ENCODE measurements around the gene TSTD1.
"Not testable (repeated sequence)": the region's sequence is repeated elsewhere in the genome, so short reads cannot be mapped to it uniquely, and the experiment has no call there.

The TSTD1 gene

DNA sequence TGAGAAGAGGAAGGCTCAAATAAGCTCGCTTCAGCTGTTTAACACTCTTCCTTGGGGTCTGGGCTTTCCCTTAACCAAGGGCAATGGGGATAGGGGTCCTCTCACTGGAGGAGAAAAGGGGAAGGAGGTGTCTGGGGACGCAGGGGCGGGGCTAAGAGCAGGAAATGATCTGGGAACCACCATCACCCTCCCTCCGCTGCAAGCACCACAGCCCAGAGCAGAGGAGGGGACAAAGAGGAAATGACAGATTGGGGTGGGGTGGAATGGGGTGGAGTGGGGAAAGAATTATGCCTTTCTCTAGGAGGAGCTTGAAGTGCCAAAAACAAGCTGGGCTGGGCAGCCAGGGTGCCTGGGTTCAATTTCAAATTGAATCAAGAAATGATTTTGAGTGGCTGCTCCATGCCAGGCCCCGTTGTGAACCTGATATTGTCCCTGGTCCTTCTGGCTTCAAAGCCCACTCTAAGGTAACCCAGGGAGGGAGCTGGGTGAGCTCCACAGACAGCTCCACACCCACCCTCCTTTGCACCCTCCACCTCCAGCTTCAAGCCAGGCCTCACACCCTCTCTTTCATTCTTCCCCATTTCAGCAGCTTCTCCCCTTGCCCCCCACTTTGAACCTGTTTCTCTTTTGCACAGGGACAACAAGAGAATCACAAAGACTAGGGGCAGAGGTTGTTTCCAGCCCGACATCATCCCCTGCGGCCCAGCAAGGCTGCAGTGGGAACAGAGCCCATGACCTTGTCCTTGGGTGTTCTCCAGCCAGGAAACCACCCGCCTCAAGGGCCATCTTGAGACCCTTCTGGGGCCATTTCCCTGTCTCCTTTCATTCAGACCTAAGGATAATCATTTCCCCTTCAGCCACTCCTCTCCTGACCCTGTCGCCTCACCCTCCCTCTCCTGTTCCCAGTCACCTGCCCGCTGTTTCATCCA is 29.8 kb upstream of the TSTD1 start:
- DNase-seq: no peak

DNA sequence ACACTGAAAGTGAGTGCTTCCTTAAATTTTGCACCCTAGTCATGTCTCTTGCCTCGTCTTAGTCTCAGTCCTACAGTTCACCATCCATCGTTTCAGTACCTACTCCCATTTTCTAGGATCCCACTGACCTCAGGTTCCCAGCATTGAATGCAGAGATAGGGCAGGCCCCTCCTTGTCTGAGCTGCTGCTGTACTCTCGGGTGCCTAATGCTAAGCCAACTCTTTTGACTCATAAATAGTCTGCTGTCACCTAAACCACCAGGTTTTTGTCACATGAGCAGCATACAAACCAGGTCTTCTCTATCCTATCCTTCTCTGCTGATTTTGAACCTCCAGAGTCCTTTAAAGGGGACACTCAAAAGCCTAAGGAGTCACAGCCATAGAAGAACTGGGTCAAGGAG is 27.9 kb upstream of the TSTD1 start:
- DNase-seq: no peak

DNA sequence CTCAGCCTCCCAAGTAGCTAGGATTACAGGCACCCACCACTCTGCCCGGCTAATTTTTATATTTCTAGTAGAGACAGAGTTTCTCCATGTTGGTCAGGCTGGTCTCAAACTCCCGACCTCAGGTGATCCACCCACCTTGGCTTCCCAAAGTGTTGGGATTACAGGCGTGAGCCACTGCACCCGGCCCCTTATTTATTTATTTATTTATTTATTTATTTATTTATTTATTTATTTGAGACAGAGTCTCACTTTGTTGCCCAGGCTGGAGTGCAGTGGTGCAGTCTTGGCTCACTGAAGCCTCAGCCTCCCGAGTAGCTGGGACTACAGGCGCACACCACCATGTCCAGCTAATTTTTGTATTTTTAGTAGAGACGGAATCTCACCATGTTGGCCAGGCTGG is 26.9 kb upstream of the TSTD1 start:
- not testable (repeated sequence) for DNase-seq

DNA sequence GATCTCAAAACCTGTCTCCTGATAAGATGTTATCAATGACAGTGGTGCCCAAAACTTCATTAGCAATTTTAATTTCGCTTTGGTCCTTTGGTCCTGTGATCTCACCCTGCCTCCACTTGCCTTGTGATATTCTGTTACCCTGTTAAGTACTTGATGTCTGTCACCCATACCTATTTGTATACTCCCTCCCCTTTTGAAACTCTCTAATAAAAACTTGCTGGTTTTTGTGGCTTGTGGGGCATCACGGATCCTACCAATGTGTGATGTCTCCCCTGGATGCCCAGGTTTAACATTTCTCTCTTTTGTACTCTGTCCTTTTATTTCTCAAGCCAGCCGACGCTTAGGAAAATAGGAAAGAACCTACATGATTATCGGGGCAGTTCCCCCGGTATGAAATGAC is 25.2 kb upstream of the TSTD1 start:
- not testable (repeated sequence) for DNase-seq

DNA sequence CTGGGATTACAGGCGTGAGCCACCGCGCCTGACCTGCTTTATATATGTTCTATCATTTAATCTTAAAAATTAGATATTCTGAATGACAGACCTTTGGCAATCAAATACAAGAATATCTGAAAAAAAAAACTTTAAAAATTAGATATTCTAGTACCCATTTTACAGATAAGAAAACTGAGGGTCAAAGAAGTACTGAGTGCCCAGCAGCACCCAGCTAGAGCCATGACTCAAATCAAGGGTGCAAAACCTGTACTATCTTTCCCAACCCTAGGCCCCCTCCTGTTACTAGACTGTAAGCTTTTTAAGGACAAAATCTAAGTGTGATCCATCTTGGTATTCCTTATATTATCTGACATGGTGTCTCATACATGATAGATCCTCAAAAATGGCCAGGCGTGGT is 22.7 kb upstream of the TSTD1 start:
- DNase-seq: no peak

DNA sequence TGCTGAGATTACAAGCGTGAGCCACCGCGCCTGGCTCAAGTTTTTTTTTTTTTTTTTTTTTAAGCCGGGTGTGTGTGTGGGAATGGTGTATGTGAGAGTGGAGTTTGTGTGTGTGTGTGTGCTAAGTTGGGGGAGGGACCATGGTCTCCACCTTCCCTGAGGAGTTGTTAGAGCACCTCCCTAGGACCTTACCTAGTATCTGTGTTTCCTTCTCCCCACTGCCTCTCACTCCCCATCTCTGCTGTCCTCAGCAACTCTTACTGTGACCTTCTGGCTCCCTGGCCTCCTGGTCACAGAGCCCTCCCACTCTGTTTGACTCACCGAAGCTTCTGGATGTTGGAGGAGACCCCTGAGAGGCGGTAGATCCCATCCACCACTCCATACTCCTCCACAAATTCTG is 20.5 kb upstream of the TSTD1 start:
- DNase-seq: no peak

DNA sequence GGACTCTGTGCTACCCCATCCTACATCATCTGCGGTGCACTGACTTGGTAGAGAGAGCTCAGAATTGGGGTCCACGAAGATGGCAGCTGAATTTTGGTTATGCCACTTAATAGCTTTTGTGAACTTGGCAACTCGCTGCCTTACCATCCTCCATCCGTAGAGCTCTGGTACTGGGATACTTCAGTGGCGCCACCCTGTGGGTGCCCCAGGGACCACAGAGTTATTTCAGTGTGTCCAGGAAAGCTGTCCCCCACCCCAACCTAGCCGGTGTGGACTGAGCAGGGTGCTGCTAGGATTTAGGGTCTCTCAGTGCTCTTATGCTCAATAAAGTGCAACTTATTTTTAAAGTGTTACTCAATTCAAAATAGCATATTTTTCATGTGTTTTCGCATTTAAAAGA is 16.0 kb upstream of the TSTD1 start:
- DNase-seq: no peak

DNA sequence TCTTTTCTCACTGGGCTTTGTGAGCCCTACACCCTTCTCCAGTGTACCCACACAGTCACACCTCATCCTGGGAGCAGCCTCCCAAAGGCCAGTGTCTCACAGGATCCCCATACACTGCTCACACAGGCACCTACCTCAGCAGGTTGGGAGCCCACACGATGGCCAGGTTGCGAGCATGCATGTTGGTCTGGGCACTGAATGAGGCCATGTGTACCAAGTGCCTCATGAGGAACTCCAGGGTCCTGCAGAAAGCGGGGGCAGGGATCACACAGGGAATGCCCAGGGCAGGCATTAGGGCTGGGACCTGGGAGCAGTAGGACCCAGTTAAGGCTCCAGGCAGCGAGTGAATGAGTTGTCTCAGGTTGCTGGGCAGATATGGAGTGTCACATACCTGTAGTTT is 15.5 kb upstream of the TSTD1 start:
- DNase-seq: no peak

DNA sequence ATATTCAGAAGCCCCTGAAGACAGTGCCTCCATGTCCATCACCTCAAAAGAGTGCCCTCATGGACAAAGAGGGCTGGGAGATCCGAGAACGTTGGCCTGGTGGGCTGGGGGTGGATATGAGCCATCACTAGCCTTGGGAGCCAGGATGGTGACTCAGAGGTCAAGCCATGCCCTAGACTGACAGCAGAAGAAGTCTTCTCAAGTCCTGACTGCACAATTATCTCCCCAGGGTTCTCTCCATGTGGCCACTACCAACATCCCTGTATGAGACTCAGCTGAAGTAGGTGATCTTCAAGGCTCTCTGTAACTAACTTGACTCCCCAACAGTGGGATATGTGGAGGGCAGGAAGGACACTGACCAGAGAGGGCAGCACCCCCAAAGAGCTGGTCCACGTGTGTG is 14.1 kb upstream of the TSTD1 start:
- DNase-seq: no peak

DNA sequence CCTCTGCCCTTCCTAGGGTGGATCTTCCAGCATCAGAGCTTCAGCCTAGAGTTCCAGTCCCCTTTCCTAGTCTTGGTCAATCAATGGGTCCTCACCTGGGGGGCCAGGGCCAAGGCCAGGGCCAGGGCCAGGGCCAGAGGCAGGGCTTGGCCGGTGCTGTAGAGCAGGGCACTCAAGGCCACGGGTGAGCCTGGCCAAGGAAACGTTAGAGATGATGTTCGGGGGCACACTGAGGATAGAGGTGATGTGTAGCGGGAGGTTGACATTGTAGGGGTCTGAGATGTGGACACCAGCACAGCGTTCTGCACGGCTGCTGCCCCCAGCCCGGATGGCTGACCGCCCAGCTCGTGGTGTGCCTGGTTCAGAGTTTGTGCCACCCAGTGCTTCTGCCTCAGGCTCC is 12.5 kb upstream of the TSTD1 start:
- no peak for DNase-seq

DNA sequence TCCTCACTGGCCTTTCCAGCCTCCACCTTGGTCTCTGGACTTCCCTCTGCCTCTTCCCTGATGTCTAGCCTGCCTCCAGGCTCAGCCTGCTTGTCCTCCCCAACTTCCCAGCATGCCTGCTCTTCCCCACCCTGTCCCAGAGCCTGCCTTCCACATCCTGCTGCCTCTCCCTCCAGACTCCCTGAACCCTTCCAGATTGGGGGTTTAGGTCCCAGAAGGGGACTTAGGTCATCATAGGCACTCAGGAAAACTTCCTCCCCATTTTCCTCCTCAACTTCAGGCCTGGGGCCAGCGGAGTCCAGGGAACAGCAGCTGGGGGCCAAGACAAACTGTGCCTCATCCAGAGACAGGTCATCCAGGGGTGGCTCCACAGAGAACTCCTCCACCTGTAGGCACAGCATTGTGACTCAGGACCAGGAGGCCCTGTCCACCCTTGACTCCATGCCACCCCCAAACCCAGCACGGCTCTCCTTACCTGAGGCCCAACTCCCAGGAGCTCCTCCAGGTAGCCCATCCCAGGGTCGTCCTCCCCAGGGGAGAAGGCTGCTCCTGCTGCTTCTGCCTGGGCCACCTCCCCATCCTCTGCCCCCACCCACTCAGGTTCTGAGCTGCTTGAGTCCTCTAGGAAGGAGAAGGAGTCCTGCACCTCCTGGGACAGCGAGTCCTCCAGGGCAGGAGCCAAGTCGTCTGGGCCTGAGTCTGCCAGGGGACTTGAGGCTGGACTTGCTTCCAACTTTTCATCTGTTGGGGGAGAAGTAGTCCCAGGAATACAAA is 10.4 kb upstream of the TSTD1 start:
- no peak for DNase-seq

DNA sequence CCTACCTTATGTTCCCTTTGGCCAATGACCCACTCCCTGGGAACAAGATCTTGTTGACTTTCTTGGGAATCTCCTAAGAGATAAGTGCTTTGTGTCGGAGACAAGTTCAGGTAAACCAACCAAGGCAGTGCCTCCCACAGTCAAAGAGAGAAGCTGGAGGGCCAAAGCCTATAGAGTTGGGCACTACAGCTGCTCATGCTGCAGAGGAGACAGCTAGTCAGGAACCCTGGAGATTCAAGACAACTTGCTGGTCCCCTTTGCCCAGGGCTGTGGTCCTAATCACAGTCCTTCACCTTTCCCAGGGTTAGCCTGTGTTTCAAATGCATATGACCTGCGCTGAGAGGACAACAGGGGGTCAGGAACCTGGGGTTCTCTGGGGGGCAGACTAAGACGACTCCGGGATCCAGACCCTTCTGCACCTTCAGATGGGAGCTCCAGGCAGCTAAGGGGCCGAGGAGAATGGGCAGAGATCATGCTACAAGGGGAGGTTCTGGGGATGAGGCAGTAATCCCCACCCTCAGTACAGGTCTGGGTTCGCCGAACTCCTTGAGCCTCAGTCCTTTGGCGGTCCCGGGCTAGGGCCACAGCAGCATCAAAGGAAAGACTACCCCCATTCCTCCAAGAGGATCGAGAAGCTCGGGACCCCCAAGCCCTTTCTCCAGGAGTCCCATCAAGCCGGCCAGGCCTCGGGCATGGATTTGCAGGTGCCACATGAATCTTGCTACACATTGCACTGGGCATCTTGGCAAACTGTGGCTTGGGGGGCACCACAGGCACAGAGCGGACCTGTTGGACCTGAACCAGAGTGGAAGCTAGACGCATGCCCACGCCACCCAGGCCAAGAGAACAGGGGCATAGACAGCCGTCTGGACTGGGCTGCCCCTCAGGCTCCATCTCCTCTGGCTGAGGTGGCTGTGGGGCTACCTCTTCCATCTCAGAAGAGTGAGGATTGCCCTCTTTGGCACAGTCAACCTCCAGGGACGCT is 9.0 kb upstream of the TSTD1 start:
- no peak for DNase-seq

DNA sequence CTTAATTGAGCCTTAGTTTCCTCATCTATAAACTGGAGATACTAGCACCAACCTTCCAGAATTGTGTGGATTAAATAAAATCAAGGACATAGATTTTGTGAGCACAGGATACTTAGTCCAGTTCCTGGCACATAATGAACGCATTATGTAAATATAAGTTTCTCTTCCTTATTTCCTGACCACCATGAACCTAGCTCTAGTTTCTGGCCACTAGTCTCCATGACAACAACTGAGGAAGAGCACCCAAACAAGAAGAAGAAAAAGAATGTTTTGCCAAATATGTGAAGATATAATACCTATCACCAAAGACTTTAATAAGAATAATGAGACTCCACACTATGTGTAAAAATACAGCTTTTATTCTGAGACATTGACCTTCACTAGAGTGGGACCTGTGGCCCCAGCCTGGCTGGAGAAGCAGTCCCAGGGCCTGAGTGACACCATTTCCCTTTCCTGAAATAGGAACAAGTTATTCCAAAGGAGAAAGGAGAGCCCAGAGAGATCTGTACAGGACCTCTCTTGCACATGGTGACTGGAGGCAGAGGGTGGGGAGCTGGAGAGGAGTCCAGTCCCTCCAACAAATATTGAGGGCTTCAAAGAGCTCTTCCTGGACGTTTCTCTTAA is 8.0 kb upstream of the TSTD1 start:
- DNase-seq: peak; percentile 21

DNA sequence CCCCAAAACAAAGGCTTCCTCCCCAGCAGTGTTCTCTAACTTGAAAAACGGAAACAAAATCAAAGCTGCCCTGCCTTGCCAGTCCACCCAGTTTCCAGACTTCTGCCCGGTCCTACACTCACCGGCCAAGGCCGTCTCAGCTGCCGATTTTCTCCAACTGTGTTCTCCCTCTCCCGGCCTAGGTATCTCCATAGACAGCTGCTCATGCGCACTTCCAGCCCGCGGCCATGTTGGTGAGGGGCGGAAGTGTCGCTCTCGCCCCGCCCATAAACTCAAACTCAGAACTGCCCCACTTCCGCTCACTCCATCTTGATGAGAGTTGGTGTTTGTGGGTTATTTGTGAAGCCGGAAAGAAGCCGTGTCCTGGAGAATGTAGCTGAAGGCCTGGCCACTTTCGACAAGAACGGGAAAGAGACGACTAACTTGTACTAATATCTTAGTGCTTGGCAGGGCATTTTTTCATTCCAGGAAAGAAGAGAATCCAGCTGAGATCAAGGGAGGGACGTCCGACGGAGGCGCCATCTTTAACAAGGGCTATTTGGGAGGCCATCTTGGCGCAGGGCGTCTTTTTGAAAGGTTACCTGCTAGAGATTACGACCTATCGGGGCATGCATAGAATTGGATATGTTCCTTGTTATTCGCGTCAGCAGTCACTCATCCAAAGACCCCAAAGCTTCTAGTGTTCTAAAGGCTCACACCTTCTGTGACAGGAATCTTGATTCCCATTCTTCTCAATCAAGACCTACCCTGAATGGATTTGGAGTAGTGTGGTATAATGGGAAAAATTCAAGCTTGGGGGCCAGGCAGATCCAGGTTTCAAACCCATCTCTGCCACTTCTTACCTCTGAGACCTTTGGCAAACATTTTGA is 7.2 kb upstream of the TSTD1 start, which contains the start of gene USF1:
Gene USF1 (minus strand): TSS at position 242 of the 869 bp plus-strand sequence. CDS start 2,702 bp downstream, outside the sequence.
- peak; percentile 88 for DNase-seq

DNA sequence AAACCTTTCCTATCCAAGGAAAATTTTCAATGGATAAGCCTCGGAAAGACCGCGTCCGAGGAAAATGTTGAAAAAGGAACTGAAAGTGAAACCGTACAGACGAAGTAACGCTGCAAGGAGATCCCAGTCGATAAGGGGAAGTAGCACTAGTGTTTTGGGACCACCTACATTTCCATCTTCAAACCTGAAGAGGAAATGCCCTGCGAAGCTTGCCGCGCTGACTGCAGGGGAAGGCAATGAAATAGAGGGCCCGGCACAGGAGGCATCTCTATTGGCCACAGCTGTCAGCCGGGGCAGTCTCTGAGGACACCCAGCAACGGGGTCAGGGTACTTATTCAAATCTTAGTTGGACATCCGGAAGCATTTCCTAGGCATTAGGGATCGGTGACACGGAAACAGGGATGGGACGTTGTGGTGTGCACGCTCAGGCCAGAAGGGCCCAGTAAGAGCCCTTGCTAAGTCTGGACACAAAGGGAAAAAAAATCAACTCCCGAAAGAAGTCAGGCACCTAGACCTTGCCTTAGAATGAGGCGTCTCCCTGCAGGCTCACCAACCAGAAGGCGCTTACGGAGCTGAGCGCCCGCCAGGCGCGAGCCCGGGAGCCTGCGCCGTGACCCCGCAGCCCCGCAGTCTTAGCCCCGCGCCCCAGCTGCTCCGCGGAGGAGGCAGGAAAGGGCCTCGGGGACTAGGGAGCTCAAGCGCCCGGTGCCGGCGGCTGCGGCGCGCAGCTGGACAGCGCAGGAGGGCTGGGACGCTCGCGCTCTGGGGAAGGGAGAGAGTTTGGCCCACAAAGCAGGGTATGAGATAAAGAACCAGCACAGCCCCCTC is 6.4 kb upstream of the TSTD1 start:
- peak; percentile 58 for DNase-seq

DNA sequence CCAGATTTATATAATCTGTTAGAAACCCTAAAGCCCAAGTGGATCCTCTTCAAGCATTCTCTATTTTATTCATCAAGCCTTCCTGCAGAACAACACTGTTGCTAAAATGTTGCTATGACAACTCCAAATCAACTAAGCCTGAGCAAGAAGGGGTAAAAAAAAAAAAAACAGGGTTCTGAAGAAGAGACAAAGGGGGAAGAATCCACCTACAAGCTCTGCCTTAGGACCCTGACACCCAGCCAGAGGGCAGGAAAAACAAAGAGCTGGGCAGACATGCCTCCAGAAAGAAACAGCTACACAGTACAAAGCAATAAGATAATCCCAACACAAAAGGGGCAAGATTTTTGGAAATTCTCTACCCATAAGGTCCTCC is 5.8 kb upstream of the TSTD1 start:
- no peak for DNase-seq

DNA sequence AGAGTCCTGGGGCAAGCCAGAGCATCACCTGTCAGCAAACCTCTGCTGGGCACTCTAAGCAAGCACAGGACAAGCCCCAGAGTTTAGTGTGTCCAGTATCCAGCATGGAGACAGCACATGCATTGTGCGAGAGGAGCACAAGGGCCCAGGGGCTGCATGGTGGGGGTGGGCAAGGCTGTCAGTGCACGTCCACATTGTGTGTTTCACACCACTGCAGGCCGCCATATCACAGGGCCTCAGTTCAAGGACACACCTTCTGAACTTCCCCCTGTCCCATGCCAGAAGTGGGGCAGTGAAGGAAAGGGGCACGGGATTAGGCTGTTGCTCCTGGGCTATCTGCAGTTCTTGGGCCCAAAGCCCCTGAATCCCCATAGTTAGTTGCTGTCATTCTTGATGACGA is 782 bp upstream of the TSTD1 start:
- no peak for DNase-seq

DNA sequence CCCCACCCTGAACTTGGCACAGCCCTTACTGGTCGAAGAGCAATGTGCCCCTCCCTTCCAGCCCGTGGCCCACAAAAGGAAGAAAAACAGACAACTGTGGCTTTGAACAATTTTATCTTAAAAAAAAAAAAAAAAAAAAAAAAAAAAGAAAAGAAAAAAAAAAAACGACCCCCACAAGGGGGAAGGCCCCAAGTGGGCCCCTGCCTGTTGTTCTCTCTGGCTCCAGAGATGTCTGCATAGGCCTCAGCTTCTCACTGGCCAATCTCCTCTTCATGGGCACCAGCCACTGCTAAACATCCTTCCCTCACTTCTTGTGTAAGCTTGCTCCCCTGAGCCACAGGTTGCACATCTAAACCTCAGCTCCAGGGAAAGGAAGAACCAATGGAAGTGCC is 386 bp upstream of the TSTD1 start:
- DNase-seq: no peak

DNA sequence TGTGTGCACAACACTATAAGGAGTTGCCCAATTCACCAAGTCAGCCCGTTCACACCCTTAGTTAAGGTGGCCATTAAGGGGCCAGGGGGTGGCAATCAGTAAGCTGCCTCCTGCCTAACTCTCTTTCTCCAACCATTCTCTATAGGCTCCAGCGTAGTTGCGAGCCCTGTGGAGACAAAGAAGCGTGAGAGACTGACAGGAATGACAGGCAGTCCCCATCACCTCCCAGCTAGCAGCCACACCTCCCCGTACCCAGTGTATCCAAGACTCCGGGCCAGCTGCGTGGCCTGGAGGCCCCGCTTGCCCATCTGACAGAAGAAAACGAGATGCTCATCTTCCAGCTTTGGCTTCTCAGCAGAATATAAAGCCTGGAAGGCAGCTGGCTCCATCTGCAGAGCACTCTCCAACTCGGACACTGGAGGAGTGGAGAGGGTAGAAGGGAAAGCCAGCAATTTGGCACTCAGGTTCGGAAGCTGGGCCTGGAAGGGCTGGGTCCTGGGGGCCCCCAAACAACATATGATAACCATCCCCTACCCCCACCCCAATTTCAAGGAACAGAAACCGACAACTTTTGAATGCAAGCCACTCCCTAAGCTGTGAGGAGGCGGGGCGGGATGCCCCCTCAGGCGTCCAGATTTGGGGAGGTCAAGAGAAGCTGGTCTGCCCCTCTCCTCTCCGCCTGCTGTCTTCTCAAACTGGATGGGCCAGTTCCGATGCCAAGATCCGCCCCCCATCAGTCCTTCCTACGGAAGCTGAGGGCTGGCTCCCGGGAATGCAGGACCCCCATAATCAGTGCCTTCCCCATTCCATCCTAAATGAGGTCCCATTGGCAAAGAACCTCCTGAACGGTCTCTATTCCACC is 872 bp downstream of the TSTD1 start:
- DNase-seq: no peak
